Measurements from ENCODE around the gene VPS36. TPM values are rescaled to one million over a fixed set of nuclear protein-coding genes. Genes with fewer than 3 reads are reported as not detected.

The VPS36 gene
- total RNA-seq, 4 donors from 2014 or later: 29.5 to 34.0 (median 33.1) TPM

- intact Hi-C loops (cut with DNase I): no loop called here
- H3K36me3 ChIP-seq: peaks cover 0 to 10% (median 6%) of the 10 kb centered on the region in 4 donors
Observed at GRCh38 chr13:52406629-52407028, 43.8 kb downstream of the VPS36 start.

GRCh38 chr13:52405767-52406494, 44.5 kb downstream of the VPS36 start, which contains the start of gene THSD1:
THSD1 (minus strand) TSS chr13:52406172; CDS start chr13:52402600, 3,572 bp downstream.
- Histone ChIP-seq H3K4me1 (peaks cover 7 to 17% (median 16%) of the 10 kb centered on the region in 4 donors), H3K27ac (replicated peaks in 1 of 4) (peak within 1 kb of the TSS in 3 of 4 donors; percentile 55 to 76 (median 63)), H3K9me3 (no peaks in the 10 kb centered on the region), H3K36me3 (peaks cover 0 to 3% (median 2%) of the 10 kb centered on the region in 4 donors), H3K27me3 (peaks cover 0 to 26% (median 8%) of the 10 kb centered on the region in 4 donors), H3K4me3 (peak within 1 kb of the TSS; percentile 50 to 62 (median 58))
- TF ChIP-seq POLR2AphosphoS5 (IDR thresholded peaks at IDR 0.05) (peak; percentile 44 to 60), POLR2A (IDR thresholded peaks at IDR 0.05; ENCODE audit: low read depth) (no peak), CTCF (IDR thresholded peaks at IDR 0.05) (no peak), EP300 (IDR thresholded peaks at IDR 0.05) (no peak)
- intact Hi-C loops (cut with DNase I): no loop called here
- DNase-seq (ENCODE audit: extremely low spot score): no peak
- under 1% methylated on average over 30 of the region's 68 CpGs for WGBS

More at GRCh38 chr13:52406629-52407028, 43.8 kb downstream of the VPS36 start:
- Histone ChIP-seq H3K4me3 (peak overlapping the region in 3 of 4 donors; percentile 50 to 60 (median 56)), H3K4me1 (peaks cover 7 to 17% (median 16%) of the 10 kb centered on the region in 4 donors), H3K27ac (replicated peaks in 1 of 4) (peak overlapping the region in 3 of 4 donors; percentile 53 to 76 (median 55)), H3K9me3 (no peaks in the 10 kb centered on the region), H3K27me3 (peaks cover 0 to 26% (median 8%) of the 10 kb centered on the region in 4 donors)
- TF ChIP-seq POLR2A (IDR thresholded peaks at IDR 0.05; ENCODE audit: low read depth): no peak
- TF ChIP-seq CTCF (IDR thresholded peaks at IDR 0.05): no peak
- no peak for TF ChIP-seq EP300 (IDR thresholded peaks at IDR 0.05)
- no peak for TF ChIP-seq POLR2AphosphoS5 (IDR thresholded peaks at IDR 0.05)
- no peak for DNase-seq (ENCODE audit: extremely low spot score)
- WGBS: 63% methylated on average over 4 of the region's 4 CpGs

GRCh38 chr13:52405369-52405766, 45.1 kb downstream of the VPS36 start:
- 17% methylated on average over 14 of the region's 14 CpGs for WGBS
- H3K27ac ChIP-seq (replicated peaks in 1 of 4): peak overlapping the region in 3 of 4 donors; percentile 55 to 76 (median 63)
- intact Hi-C loops (cut with DNase I): no loop called here
- H3K9me3 ChIP-seq: no peaks in the 10 kb centered on the region
- peak overlapping the region; percentile 50 to 62 (median 58) for H3K4me3 ChIP-seq
- peaks cover 0 to 26% (median 8%) of the 10 kb centered on the region in 4 donors for H3K27me3 ChIP-seq
- DNase-seq (ENCODE audit: extremely low spot score): no peak
- TF ChIP-seq POLR2AphosphoS5 (IDR thresholded peaks at IDR 0.05): no peak
- no peak for TF ChIP-seq CTCF (IDR thresholded peaks at IDR 0.05)
- no peak for TF ChIP-seq POLR2A (IDR thresholded peaks at IDR 0.05; ENCODE audit: low read depth)
- H3K4me1 ChIP-seq: peaks cover 7 to 17% (median 16%) of the 10 kb centered on the region in 4 donors
- peaks cover 0 to under 1% (median 0%) of the 10 kb centered on the region in 4 donors for H3K36me3 ChIP-seq

- Histone ChIP-seq H3K4me1 (peaks cover 0 to 4% (median 1%) of the 10 kb centered on the region in 4 donors), H3K27me3 (peaks cover 0 to 5% (median 0%) of the 10 kb centered on the region in 4 donors), H3K36me3 (peaks cover 0 to 13% (median 0%) of the 10 kb centered on the region in 4 donors), H3K27ac (replicated peaks in 1 of 4) (no peak overlapping the region), H3K4me3 (no peak overlapping the region), H3K9me3 (no peaks in the 10 kb centered on the region)
- no peak for DNase-seq (ENCODE audit: extremely low spot score)
- no peak for TF ChIP-seq POLR2A (IDR thresholded peaks at IDR 0.05; ENCODE audit: low read depth)
- no peak for TF ChIP-seq POLR2AphosphoS5 (IDR thresholded peaks at IDR 0.05)
- 70% methylated on average over 1 of the region's 1 CpG for WGBS
- intact Hi-C loops (cut with DNase I): no loop called here
Observed at GRCh38 chr13:52399708-52400107, 50.7 kb downstream of the VPS36 start.

- no peak overlapping the region for H3K27ac ChIP-seq (replicated peaks in 1 of 4)
- no peak for TF ChIP-seq POLR2AphosphoS5 (IDR thresholded peaks at IDR 0.05)
- no peak for TF ChIP-seq CTCF (IDR thresholded peaks at IDR 0.05)
- TF ChIP-seq EP300 (IDR thresholded peaks at IDR 0.05): no peak
- no peak for TF ChIP-seq POLR2A (IDR thresholded peaks at IDR 0.05; ENCODE audit: low read depth)
- 39% methylated on average over 2 of the region's 2 CpGs for WGBS
- intact Hi-C loops (cut with DNase I): no loop called here
- DNase-seq (ENCODE audit: extremely low spot score): no peak
- no peak overlapping the region for H3K4me3 ChIP-seq
- peaks cover 0 to 13% (median 0%) of the 10 kb centered on the region in 4 donors for H3K36me3 ChIP-seq
- no peaks in the 10 kb centered on the region for H3K9me3 ChIP-seq
- peaks cover 0 to 4% (median 1%) of the 10 kb centered on the region in 4 donors for H3K4me1 ChIP-seq
- peaks cover 0 to under 1% (median 0%) of the 10 kb centered on the region in 4 donors for H3K27me3 ChIP-seq
Observed at GRCh38 chr13:52399046-52399445, 51.4 kb downstream of the VPS36 start.
